Measurements from ENCODE around the gene PTPRM. TPM values are rescaled to one million over a fixed set of nuclear protein-coding genes. Genes with fewer than 3 reads are reported as not detected.

The PTPRM gene
- total RNA-seq, 1 experiment from 2014 or later, result 14.5 TPM

DNA sequence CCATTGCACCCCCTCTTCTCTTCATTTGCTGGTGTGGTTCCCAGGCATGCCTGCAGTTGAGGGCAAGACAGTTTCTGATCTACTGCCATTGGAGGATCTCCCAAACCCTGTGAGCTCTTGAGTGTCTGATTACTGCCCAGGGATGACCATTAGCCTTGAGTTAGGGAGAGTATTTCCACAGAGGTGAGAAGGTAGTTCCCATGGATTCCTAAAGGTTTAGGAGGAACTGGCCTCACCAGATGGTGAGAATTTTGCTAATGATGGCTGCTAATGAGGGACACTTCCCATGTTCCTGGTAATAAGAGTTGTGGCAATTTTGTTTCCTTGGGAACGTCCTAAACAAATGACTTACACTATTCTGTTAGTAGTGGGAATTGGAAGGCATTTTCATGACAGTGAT, 42.5 kb downstream of the PTPRM start:
- Histone ChIP-seq H3K27ac (ENCODE audit: low read depth, low read length) (no peak overlapping the region), H3K36me3 (ENCODE audit: control insufficient read depth in 1 of 2, insufficient read depth in 2 of 2, low read length in 2 of 2) (no peaks in the 10 kb centered on the region), H4K20me1 (ENCODE audit: insufficient read depth) (no peaks in the 10 kb centered on the region), H3K9me3 (ENCODE audit: control insufficient read depth in 1 of 2, insufficient read depth in 1 of 2, low read depth in 1 of 2, low read length in 2 of 2) (no peaks in the 10 kb centered on the region), H3K9ac (ENCODE audit: low read length) (no peak overlapping the region), H3K4me1 (ENCODE audit: control insufficient read depth in 1 of 2, insufficient read depth in 2 of 2, low read length in 2 of 2) (no peaks in the 10 kb centered on the region), H3K4me3 (replicated peaks in 1 of 2; ENCODE audit: low read depth in 1 of 2, low read length in 2 of 2) (no peak overlapping the region), H2AFZ (ENCODE audit: low read depth, low read length, poor library complexity, severe bottlenecking) (no peak overlapping the region), H3K4me2 (ENCODE audit: low read length) (no peak overlapping the region), H3K79me2 (ENCODE audit: insufficient read depth, low read length) (no peaks in the 10 kb centered on the region), H3K9me2 (ENCODE audit: insufficient read depth) (no peaks in the 10 kb centered on the region), H3K27me3 (ENCODE audit: insufficient read depth, low read length) (no peaks in the 10 kb centered on the region)
- CTCF ChIA-PET, result no interaction called here
- no TSS peak for BruUV-seq (replicated peaks)
- DNase-seq (ENCODE audit: low read depth, low spot score) (no peak), ATAC-seq (no peak)
- intact Hi-C loops (cut with micrococcal nuclease), result no loop called here
- RAD21 ChIA-PET (ENCODE audit: low non-redundant PET in 1 of 2, low total read pairs in 2 of 2, uncharacterized antibody in 2 of 2, unreplicated experiment in 2 of 2), result no interaction called here
- no peak for TF ChIP-seq SP1 (IDR thresholded peaks at IDR 0.05; ENCODE audit: low read depth)
- TF ChIP-seq SRF (IDR thresholded peaks at IDR 0.05; ENCODE audit: low read depth), result no peak
- TF ChIP-seq TCF7L2 (IDR thresholded peaks at IDR 0.05; ENCODE audit: borderline replicate concordance, extremely low read depth, insufficient read depth, insufficient read length), result no peak
- TF ChIP-seq RAD21 (IDR thresholded peaks at IDR 0.05; ENCODE audit: low read depth), result no peak
- no peak for TF ChIP-seq CEBPB (IDR thresholded peaks at IDR 0.05; ENCODE audit: low read depth)
- TF ChIP-seq, protein P1, sequence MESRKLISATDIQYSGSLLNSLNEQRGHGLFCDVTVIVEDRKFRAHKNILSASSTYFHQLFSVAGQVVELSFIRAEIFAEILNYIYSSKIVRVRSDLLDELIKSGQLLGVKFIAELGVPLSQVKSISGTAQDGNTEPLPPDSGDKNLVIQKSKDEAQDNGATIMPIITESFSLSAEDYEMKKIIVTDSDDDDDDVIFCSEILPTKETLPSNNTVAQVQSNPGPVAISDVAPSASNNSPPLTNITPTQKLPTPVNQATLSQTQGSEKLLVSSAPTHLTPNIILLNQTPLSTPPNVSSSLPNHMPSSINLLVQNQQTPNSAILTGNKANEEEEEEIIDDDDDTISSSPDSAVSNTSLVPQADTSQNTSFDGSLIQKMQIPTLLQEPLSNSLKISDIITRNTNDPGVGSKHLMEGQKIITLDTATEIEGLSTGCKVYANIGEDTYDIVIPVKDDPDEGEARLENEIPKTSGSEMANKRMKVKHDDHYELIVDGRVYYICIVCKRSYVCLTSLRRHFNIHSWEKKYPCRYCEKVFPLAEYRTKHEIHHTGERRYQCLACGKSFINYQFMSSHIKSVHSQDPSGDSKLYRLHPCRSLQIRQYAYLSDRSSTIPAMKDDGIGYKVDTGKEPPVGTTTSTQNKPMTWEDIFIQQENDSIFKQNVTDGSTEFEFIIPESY (IDR thresholded peaks at IDR 0.05; ENCODE audit: extremely low read depth, insufficient replicate concordance, low read length), result no peak
- TF ChIP-seq, protein P2, sequence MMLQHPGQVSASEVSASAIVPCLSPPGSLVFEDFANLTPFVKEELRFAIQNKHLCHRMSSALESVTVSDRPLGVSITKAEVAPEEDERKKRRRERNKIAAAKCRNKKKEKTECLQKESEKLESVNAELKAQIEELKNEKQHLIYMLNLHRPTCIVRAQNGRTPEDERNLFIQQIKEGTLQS (IDR thresholded peaks at IDR 0.05), result no peak
- no peak for TF ChIP-seq FOSL1 (IDR thresholded peaks at IDR 0.05; ENCODE audit: low read depth)
- TF ChIP-seq CBX3 (IDR thresholded peaks at IDR 0.05; ENCODE audit: low read depth), result no peak
- TF ChIP-seq ZNF274 (IDR thresholded peaks at IDR 0.05; ENCODE audit: low read depth, low read length), result no peak
- no peak for TF ChIP-seq YY1 (IDR thresholded peaks at IDR 0.05; ENCODE audit: extremely low read depth, insufficient replicate concordance, low read depth, low read length)
- POLR2A ChIA-PET, result no interaction called here

All from HCT116 (cell line).